GM21381 (cell line): ENCODE data around the gene PDC.

Experiments
- ATAC-seq: cut with Tn5 transposase; IDR thresholded peaks from one replicate; pipeline ENCODE4 v1.9.1; 2021; ENCODE audit warnings: mild to moderate bottlenecking, moderate library complexity; ENCODE audit not compliant: unreplicated experiment

The PDC gene

GRCh38 chr1:186461014-186461413 is at the start of gene PDC:
TSS of gene PDC (minus strand) at chr1:186461114. CDS start at chr1:186449459, 11,655 bp downstream.
- ATAC-seq = no peak

- no peak for ATAC-seq
Measured at GRCh38 chr1:186503190-186503589, 42.3 kb upstream of the PDC start.

- no peak for ATAC-seq
Measured at GRCh38 chr1:186502087-186502486, 41.2 kb upstream of the PDC start.

GRCh38 chr1:186500804-186501203 is 39.9 kb upstream of the PDC start:
- no peak for ATAC-seq

- no peak for ATAC-seq
Measured at GRCh38 chr1:186499571-186499970, 38.7 kb upstream of the PDC start.

- ATAC-seq = no peak
Measured at GRCh38 chr1:186498695-186499389, 37.9 kb upstream of the PDC start.

GRCh38 chr1:186498071-186498470 is 37.2 kb upstream of the PDC start:
- ATAC-seq = no peak

GRCh38 chr1:186497651-186498050 is 36.7 kb upstream of the PDC start:
- ATAC-seq = no peak

- ATAC-seq = no peak
Measured at GRCh38 chr1:186496171-186496851, 35.4 kb upstream of the PDC start.

- ATAC-seq = no peak
Measured at GRCh38 chr1:186494832-186495271, 33.9 kb upstream of the PDC start.

GRCh38 chr1:186492531-186493291 is 31.8 kb upstream of the PDC start:
- no peak for ATAC-seq

- no peak for ATAC-seq
Measured at GRCh38 chr1:186491336-186491735, 30.4 kb upstream of the PDC start.

- ATAC-seq = no peak
Measured at GRCh38 chr1:186487163-186487562, 26.2 kb upstream of the PDC start.

- ATAC-seq = no peak
Measured at GRCh38 chr1:186486061-186486460, 25.1 kb upstream of the PDC start.

GRCh38 chr1:186483561-186483960 is 22.6 kb upstream of the PDC start:
- ATAC-seq = no peak

- ATAC-seq = peak; percentile 80
Measured at GRCh38 chr1:186482661-186483255, 21.8 kb upstream of the PDC start.

- ATAC-seq = no peak
Measured at GRCh38 chr1:186481303-186481888, 20.5 kb upstream of the PDC start.

GRCh38 chr1:186479162-186479561 is 18.2 kb upstream of the PDC start:
- ATAC-seq = no peak

GRCh38 chr1:186476264-186477040 is 15.5 kb upstream of the PDC start:
- no peak for ATAC-seq

GRCh38 chr1:186474208-186474607 is 13.3 kb upstream of the PDC start:
- ATAC-seq = no peak
